Measurements from ENCODE around the gene ZEB2. TPM values are rescaled to one million over a fixed set of nuclear protein-coding genes. Genes with fewer than 3 reads are reported as not detected.

The ZEB2 gene
- total RNA-seq, 1 donor from 2014 or later = 108 TPM

- no peaks in the 10 kb centered on the region for H3K9me3 ChIP-seq (ENCODE audit: control insufficient read depth in 3 of 3, low read length in 3 of 3)
- H3K27ac ChIP-seq (ENCODE audit: low read depth, low read length) = no peak overlapping the region
- no peak overlapping the region for H3K4me3 ChIP-seq (ENCODE audit: low read length in 3 of 3)
- H3K36me3 ChIP-seq (ENCODE audit: control insufficient read depth in 3 of 3, insufficient read depth in 3 of 3, low read length in 3 of 3) = no peaks in the 10 kb centered on the region
- no peak overlapping the region for H3K9ac ChIP-seq (ENCODE audit: low read depth in 1 of 3, low read length in 3 of 3)
- no peaks in the 10 kb centered on the region for H3K27me3 ChIP-seq (ENCODE audit: control insufficient read depth in 3 of 3, insufficient read depth in 3 of 3, low read length in 3 of 3)
- peaks cover 0 to 8% (median 6%) of the 10 kb centered on the region in 3 donors for H3K4me1 ChIP-seq (ENCODE audit: control insufficient read depth in 3 of 3, insufficient read depth in 3 of 3, low read length in 3 of 3)
Observed at GRCh38 chr2:144484201-144484948, 35.5 kb downstream of the ZEB2 start.

GRCh38 chr2:144481666-144482065, 38.3 kb downstream of the ZEB2 start:
- H3K4me1 ChIP-seq (ENCODE audit: control insufficient read depth in 3 of 3, insufficient read depth in 3 of 3, low read length in 3 of 3) = peaks cover 0 to 18% (median 17%) of the 10 kb centered on the region in 3 donors
- H3K9ac ChIP-seq (ENCODE audit: low read depth in 1 of 3, low read length in 3 of 3) = no peak overlapping the region
- no peaks in the 10 kb centered on the region for H3K36me3 ChIP-seq (ENCODE audit: control insufficient read depth in 3 of 3, insufficient read depth in 3 of 3, low read length in 3 of 3)
- no peak overlapping the region for H3K4me3 ChIP-seq (ENCODE audit: low read length in 3 of 3)
- no peak overlapping the region for H3K27ac ChIP-seq (ENCODE audit: low read depth, low read length)
- H3K9me3 ChIP-seq (ENCODE audit: control insufficient read depth in 3 of 3, low read length in 3 of 3) = no peaks in the 10 kb centered on the region
- no peaks in the 10 kb centered on the region for H3K27me3 ChIP-seq (ENCODE audit: control insufficient read depth in 3 of 3, insufficient read depth in 3 of 3, low read length in 3 of 3)

GRCh38 chr2:144481109-144481508, 38.8 kb downstream of the ZEB2 start:
- no peak overlapping the region for H3K4me3 ChIP-seq (ENCODE audit: low read length in 3 of 3)
- H3K27ac ChIP-seq (ENCODE audit: low read depth, low read length) = no peak overlapping the region
- H3K4me1 ChIP-seq (ENCODE audit: control insufficient read depth in 3 of 3, insufficient read depth in 3 of 3, low read length in 3 of 3) = peaks cover 0 to 21% (median 18%) of the 10 kb centered on the region in 3 donors

GRCh38 chr2:144480285-144480684, 39.6 kb downstream of the ZEB2 start:
- Histone ChIP-seq H3K4me1 (ENCODE audit: control insufficient read depth in 3 of 3, insufficient read depth in 3 of 3, low read length in 3 of 3) (peaks cover 0 to 21% (median 18%) of the 10 kb centered on the region in 3 donors), H3K9me3 (ENCODE audit: control insufficient read depth in 3 of 3, low read length in 3 of 3) (no peaks in the 10 kb centered on the region), H3K36me3 (ENCODE audit: control insufficient read depth in 3 of 3, insufficient read depth in 3 of 3, low read length in 3 of 3) (no peaks in the 10 kb centered on the region), H3K4me3 (ENCODE audit: low read length in 3 of 3) (no peak overlapping the region), H3K27ac (ENCODE audit: low read depth, low read length) (no peak overlapping the region), H3K27me3 (ENCODE audit: control insufficient read depth in 3 of 3, insufficient read depth in 3 of 3, low read length in 3 of 3) (no peaks in the 10 kb centered on the region), H3K9ac (ENCODE audit: low read depth in 1 of 3, low read length in 3 of 3) (no peak overlapping the region)

More at GRCh38 chr2:144481109-144481508, 38.8 kb downstream of the ZEB2 start:
- Histone ChIP-seq H3K36me3 (ENCODE audit: control insufficient read depth in 3 of 3, insufficient read depth in 3 of 3, low read length in 3 of 3) (no peaks in the 10 kb centered on the region), H3K9me3 (ENCODE audit: control insufficient read depth in 3 of 3, low read length in 3 of 3) (no peaks in the 10 kb centered on the region), H3K27me3 (ENCODE audit: control insufficient read depth in 3 of 3, insufficient read depth in 3 of 3, low read length in 3 of 3) (no peaks in the 10 kb centered on the region), H3K9ac (ENCODE audit: low read depth in 1 of 3, low read length in 3 of 3) (no peak overlapping the region)

GRCh38 chr2:144479659-144480058, 40.3 kb downstream of the ZEB2 start:
- Histone ChIP-seq H3K36me3 (ENCODE audit: control insufficient read depth in 3 of 3, insufficient read depth in 3 of 3, low read length in 3 of 3) (no peaks in the 10 kb centered on the region), H3K27ac (ENCODE audit: low read depth, low read length) (no peak overlapping the region), H3K4me3 (ENCODE audit: low read length in 3 of 3) (no peak overlapping the region), H3K27me3 (ENCODE audit: control insufficient read depth in 3 of 3, insufficient read depth in 3 of 3, low read length in 3 of 3) (no peaks in the 10 kb centered on the region), H3K4me1 (ENCODE audit: control insufficient read depth in 3 of 3, insufficient read depth in 3 of 3, low read length in 3 of 3) (peaks cover 0 to 21% (median 15%) of the 10 kb centered on the region in 3 donors), H3K9me3 (ENCODE audit: control insufficient read depth in 3 of 3, low read length in 3 of 3) (no peaks in the 10 kb centered on the region), H3K9ac (ENCODE audit: low read depth in 1 of 3, low read length in 3 of 3) (no peak overlapping the region)

- H3K4me3 ChIP-seq (ENCODE audit: low read length in 3 of 3) = no peak overlapping the region
- no peaks in the 10 kb centered on the region for H3K27me3 ChIP-seq (ENCODE audit: control insufficient read depth in 3 of 3, insufficient read depth in 3 of 3, low read length in 3 of 3)
- H3K9ac ChIP-seq (ENCODE audit: low read depth in 1 of 3, low read length in 3 of 3) = no peak overlapping the region
- no peak overlapping the region for H3K27ac ChIP-seq (ENCODE audit: low read depth, low read length)
- no peaks in the 10 kb centered on the region for H3K36me3 ChIP-seq (ENCODE audit: control insufficient read depth in 3 of 3, insufficient read depth in 3 of 3, low read length in 3 of 3)
- H3K9me3 ChIP-seq (ENCODE audit: control insufficient read depth in 3 of 3, low read length in 3 of 3) = no peaks in the 10 kb centered on the region
- H3K4me1 ChIP-seq (ENCODE audit: control insufficient read depth in 3 of 3, insufficient read depth in 3 of 3, low read length in 3 of 3) = peaks cover 0 to 21% (median 13%) of the 10 kb centered on the region in 3 donors
Observed at GRCh38 chr2:144479138-144479537, 40.8 kb downstream of the ZEB2 start.

- Histone ChIP-seq H3K9ac (ENCODE audit: low read depth in 1 of 3, low read length in 3 of 3) (no peak overlapping the region), H3K36me3 (ENCODE audit: control insufficient read depth in 3 of 3, insufficient read depth in 3 of 3, low read length in 3 of 3) (no peaks in the 10 kb centered on the region)
Observed at GRCh38 chr2:144477957-144478311, 42.0 kb downstream of the ZEB2 start.

GRCh38 chr2:144477281-144477956, 42.5 kb downstream of the ZEB2 start:
- no peaks in the 10 kb centered on the region for H3K9me3 ChIP-seq (ENCODE audit: control insufficient read depth in 3 of 3, low read length in 3 of 3)
- H3K4me1 ChIP-seq (ENCODE audit: control insufficient read depth in 3 of 3, insufficient read depth in 3 of 3, low read length in 3 of 3) = peaks cover 2 to 26% (median 25%) of the 10 kb centered on the region in 3 donors
- no peak overlapping the region for H3K4me3 ChIP-seq (ENCODE audit: low read length in 3 of 3)
- no peaks in the 10 kb centered on the region for H3K36me3 ChIP-seq (ENCODE audit: control insufficient read depth in 3 of 3, insufficient read depth in 3 of 3, low read length in 3 of 3)
- no peaks in the 10 kb centered on the region for H3K27me3 ChIP-seq (ENCODE audit: control insufficient read depth in 3 of 3, insufficient read depth in 3 of 3, low read length in 3 of 3)
- no peak overlapping the region for H3K27ac ChIP-seq (ENCODE audit: low read depth, low read length)
- no peak overlapping the region for H3K9ac ChIP-seq (ENCODE audit: low read depth in 1 of 3, low read length in 3 of 3)

More at GRCh38 chr2:144477957-144478311, 42.0 kb downstream of the ZEB2 start:
- H3K9me3 ChIP-seq (ENCODE audit: control insufficient read depth in 3 of 3, low read length in 3 of 3) = no peaks in the 10 kb centered on the region
- no peaks in the 10 kb centered on the region for H3K27me3 ChIP-seq (ENCODE audit: control insufficient read depth in 3 of 3, insufficient read depth in 3 of 3, low read length in 3 of 3)
- no peak overlapping the region for H3K4me3 ChIP-seq (ENCODE audit: low read length in 3 of 3)
- no peak overlapping the region for H3K27ac ChIP-seq (ENCODE audit: low read depth, low read length)
- H3K4me1 ChIP-seq (ENCODE audit: control insufficient read depth in 3 of 3, insufficient read depth in 3 of 3, low read length in 3 of 3) = peaks cover 2 to 26% (median 25%) of the 10 kb centered on the region in 3 donors

- Histone ChIP-seq H3K27ac (ENCODE audit: low read depth, low read length) (no peak overlapping the region), H3K4me3 (ENCODE audit: low read length in 3 of 3) (no peak overlapping the region), H3K27me3 (ENCODE audit: control insufficient read depth in 3 of 3, insufficient read depth in 3 of 3, low read length in 3 of 3) (no peaks in the 10 kb centered on the region), H3K9ac (ENCODE audit: low read depth in 1 of 3, low read length in 3 of 3) (no peak overlapping the region), H3K9me3 (ENCODE audit: control insufficient read depth in 3 of 3, low read length in 3 of 3) (no peaks in the 10 kb centered on the region), H3K36me3 (ENCODE audit: control insufficient read depth in 3 of 3, insufficient read depth in 3 of 3, low read length in 3 of 3) (no peaks in the 10 kb centered on the region), H3K4me1 (ENCODE audit: control insufficient read depth in 3 of 3, insufficient read depth in 3 of 3, low read length in 3 of 3) (peaks cover 2 to 28% (median 25%) of the 10 kb centered on the region in 3 donors)
Observed at GRCh38 chr2:144476682-144477081, 43.2 kb downstream of the ZEB2 start.

- Histone ChIP-seq H3K4me1 (ENCODE audit: control insufficient read depth in 3 of 3, insufficient read depth in 3 of 3, low read length in 3 of 3) (peaks cover 2 to 32% (median 28%) of the 10 kb centered on the region in 3 donors), H3K4me3 (ENCODE audit: low read length in 3 of 3) (no peak overlapping the region), H3K27ac (ENCODE audit: low read depth, low read length) (no peak overlapping the region), H3K36me3 (ENCODE audit: control insufficient read depth in 3 of 3, insufficient read depth in 3 of 3, low read length in 3 of 3) (no peaks in the 10 kb centered on the region), H3K9ac (ENCODE audit: low read depth in 1 of 3, low read length in 3 of 3) (no peak overlapping the region), H3K27me3 (ENCODE audit: control insufficient read depth in 3 of 3, insufficient read depth in 3 of 3, low read length in 3 of 3) (no peaks in the 10 kb centered on the region), H3K9me3 (ENCODE audit: control insufficient read depth in 3 of 3, low read length in 3 of 3) (no peaks in the 10 kb centered on the region)
Observed at GRCh38 chr2:144475569-144476275, 44.2 kb downstream of the ZEB2 start.
